Measurements from ENCODE around the gene UVSSA.
"Not testable (repeated sequence)": the region's sequence is repeated elsewhere in the genome, so short reads cannot be mapped to it uniquely, and the experiment has no call there.

Gene UVSSA

GRCh38 chr4:1378559-1379231, 31.7 kb downstream of the UVSSA start:
- no peak for DNase-seq

- DNase-seq = no peak
Measured at GRCh38 chr4:1379351-1379781, 32.4 kb downstream of the UVSSA start.

DNA sequence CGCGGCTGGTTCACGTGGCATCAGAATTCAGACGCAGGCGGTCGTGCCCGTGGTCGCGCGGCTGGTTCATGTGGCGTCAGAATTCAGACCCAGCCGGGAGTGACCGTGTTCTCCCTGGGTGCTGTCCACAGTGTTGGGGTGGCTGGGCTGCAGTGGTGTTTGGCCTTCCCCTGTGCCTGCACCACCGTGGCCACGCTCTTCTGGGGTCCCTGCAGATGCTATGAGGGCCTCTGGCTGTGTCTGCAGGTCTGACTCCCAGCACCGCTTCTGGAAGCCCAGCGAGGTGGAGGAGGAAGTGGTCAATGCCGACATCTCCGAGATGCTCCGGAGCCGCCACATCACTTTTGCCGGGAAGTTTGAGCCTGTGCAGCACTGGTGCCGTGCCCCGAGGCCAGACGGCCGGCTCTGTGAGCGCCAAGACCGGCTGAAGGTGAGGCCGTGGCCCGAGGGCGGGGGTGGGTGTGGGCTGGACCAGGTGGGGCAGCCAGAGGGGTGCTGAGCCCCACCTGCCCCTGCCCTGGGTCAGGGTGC, 32.9 kb downstream of the UVSSA start:
- no peak for DNase-seq

DNA sequence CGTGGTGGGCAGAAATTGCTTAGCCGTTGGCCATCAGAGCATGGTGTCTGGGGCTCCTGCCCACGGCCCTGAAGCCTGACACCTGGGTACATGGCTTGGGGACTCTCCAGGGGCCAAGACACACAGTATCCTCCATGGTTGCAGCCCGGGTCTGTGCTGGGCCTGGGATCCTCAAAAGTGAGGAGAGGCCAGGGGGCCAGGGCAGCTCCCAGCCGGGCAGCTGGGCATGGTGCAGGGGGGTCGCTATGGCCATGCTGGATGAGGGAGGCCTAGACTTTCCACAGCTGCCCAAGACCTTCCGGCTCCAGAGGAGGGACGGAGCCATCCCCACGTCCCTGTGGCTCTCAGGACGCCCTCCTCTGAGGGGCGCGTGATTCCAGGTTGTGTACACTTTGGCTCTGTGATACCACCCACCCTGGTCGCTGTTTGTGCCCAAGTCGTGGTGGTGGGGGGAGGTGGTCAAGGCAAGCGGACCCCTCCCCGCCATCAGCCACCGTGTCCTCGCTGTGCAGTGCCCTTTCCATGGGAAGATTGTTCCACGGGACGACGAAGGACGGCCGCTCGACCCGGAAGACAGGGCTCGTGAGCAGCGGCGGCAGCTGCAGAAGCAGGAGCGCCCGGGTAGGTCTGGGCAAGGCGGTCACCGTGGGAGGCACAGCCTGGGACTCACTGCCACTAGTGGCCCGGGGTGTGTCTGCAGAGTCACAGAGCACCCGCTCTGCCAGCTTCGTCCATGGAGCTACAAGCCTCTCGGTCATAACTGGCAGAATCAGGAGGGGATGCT, 33.6 kb downstream of the UVSSA start:
- DNase-seq = no peak

- DNase-seq = no peak
Measured at GRCh38 chr4:1381181-1381621, 34.2 kb downstream of the UVSSA start.

GRCh38 chr4:1381944-1382541, 35.0 kb downstream of the UVSSA start:
- no peak for DNase-seq

DNA sequence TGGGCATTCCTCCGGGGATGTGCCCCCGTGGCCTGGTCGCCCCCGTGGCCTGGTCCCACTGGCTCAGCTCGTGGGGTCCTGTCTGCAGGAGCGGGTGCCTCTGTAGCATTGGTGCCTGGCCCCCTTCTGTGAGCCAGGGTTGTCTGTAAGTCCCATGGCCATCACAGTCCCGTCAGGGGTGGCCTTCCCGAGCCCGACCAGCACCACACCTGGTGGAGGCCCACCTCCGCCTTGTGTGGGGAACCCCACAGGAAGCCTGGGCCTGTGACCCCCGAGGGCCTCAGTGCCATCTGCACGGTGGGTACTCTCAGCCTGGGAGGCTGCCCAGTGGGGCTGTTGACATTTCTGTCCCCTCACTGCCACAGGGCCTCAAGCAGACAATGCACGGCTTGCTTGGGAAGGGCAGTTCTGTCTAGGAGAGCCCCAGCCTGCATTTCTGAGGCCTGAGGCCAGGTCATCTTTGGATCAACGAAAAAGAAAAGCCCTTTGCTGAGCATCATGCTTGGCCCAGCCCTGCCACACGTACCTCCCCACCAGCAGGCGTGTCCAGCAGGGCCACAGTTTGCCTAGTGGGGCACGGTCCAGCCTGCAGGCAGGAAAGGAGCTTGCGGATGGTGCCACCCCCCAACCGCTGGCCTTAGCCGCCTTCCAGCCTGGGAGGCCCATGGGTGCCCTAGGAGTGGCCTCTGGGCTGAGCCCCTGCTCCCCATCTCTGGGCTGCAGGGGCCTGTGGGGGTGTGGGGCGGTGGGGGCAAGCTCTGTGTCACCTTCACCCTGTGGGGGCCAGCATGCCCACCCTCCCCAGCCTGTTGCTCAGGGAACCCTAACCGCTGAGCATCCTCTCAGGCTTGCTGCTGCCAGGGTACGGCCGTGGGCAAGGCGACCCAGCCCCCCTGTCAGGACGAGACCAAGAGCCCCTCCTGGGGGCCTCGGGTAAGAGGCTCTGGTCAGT, 36.0 kb downstream of the UVSSA start:
- no peak for DNase-seq

DNA sequence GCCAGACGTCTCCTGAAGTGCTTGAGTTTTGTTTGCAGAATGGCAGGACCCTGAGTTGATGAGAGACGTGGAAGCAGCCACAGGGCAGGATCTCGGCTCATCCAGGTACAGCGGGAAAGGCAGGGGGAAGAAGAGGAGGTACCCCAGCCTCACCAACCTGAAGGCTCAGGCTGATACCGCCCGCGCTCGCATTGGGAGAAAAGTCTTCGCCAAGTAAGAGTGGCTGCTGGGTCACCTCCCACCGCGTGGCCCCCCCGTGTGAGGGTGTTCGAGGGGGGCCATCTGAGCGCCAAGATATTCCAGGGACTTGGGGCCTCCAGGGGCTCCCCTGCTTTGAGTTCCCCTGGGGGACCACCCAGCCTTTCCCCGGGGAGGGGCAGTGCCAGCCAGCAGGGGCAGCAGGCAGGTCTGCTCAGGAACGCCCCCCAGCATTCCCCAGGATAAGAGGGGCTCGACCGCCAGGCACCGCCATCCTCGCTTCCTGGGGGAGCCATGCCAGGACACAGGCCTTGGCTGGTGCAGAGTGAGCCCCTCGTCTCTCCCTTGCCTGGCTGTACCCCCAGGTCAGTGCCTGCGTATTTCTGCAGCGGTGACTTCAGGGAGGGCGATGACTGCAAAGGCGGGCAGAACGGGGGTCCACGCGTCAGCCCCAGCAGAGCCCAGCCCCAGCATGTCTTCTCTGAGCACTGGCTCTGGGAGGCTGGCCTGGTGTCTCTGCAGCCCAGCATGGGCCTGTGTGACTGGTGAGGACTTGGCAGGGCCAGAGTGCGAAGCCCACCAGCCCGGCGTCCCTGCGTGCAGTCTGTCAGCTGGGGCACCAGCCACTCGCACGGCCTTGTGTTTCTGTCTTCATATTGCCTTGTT, 37.0 kb downstream of the UVSSA start:
- DNase-seq = no peak

GRCh38 chr4:1384675-1385372, 37.8 kb downstream of the UVSSA start:
- no peak for DNase-seq

DNA sequence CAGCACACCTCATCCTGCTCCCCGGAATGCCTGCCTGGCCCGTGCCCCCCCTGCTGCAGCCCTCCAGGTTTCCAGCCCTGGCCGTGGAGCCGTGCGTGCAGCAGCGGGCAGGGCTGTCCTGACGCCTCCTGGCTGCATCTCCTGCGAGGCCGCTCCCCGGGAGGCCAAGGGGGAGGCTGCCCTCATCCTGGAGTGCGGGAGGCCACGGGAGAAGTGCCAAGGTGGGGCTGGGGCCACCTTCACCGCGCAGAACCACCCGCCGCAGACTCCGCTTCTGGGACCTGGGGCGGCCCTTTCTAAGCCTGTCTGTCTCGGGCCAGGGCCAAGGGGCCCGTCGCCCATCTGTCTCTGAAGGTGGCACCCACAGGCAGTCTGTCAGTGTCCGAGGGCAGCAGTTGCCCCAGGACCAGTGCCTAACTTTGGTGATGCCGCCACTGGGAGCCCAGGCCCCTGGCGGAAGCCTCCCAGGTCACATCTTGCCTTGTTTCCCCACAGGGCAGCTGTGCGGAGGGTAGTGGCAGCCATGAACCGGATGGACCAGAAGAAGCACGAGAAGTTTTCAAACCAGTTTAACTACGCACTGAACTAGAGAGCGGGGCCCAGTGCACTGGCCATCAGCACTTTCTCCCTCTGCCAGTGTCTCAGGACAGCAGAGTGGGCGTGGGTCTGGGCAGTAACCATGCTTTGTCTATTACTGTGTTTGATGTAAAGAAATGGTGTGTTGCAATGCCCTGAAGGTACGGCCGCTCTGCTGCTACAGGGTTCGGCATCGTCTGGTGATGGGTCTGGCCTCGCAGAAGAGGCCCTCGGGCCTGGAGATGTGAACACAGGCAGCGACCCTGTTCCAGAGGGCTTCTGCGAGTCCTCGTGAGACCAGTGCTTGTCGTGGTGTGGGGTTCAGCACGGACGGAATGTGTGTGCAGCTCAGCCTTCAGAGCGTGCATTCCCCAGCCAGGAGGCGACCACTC, 38.6 kb downstream of the UVSSA start:
- DNase-seq = no peak

DNA sequence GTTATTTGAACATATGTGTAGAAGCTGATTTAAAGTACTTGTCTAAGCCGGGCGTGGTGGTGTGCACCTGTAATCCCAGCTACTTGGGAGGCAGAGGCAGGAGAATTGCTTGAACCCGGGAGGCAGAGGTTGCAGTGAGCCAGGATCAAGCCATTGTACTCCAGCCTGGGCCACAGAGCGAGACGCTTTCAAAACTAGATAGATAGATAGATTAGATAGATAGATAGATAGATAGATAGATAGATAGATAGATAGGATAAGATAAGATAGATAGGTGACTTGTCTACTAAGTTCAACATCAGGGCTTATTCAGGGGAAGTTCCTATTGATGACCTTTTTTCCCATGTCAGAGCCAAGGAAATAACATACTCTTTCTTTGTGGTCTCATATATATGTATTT, 46.4 kb downstream of the UVSSA start:
- not testable (repeated sequence) for DNase-seq

DNA sequence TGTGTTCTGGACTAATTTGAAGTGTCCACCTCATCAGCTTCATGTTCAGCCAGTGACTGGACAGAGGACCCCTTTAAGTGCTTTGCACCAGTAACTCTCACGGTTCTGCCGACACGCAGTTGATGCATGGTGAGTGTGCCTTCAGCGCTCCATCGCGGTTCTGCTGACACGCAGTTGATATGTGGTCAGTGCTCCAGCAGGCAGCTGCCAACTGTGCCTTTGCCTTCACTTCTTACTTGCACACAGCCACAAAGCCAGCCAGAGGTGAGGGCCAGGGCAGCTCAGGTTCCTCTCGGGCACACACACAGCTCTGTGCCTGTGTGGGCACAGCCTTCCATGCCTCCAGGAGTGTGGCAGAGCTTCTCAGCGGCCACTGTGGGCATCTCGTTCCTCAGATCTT, 46.9 kb downstream of the UVSSA start:
- DNase-seq = no peak

GRCh38 chr4:1394554-1395388, 47.8 kb downstream of the UVSSA start:
- DNase-seq = not testable (repeated sequence)

DNA sequence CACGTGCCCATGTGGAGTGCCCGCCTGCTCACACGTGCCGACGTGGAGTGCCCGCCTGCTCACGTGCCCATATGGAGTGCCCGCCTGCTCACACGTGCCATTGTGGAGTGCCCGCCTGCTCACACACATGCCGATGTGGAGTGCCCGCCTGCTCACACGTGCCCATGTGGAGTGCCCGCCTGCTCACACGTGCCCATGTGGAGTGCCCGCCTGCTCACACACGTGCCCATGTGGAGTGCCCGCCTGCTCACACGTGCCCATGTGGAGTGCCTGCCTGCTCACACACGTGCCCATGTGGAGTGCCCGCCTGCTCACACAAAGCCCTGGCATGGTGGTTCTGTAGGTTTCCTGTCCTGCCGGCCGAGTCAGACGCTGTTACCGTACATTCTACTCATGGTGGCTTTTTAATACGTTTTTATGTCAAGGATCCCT, 48.4 kb downstream of the UVSSA start:
- not testable (repeated sequence) for DNase-seq

DNA sequence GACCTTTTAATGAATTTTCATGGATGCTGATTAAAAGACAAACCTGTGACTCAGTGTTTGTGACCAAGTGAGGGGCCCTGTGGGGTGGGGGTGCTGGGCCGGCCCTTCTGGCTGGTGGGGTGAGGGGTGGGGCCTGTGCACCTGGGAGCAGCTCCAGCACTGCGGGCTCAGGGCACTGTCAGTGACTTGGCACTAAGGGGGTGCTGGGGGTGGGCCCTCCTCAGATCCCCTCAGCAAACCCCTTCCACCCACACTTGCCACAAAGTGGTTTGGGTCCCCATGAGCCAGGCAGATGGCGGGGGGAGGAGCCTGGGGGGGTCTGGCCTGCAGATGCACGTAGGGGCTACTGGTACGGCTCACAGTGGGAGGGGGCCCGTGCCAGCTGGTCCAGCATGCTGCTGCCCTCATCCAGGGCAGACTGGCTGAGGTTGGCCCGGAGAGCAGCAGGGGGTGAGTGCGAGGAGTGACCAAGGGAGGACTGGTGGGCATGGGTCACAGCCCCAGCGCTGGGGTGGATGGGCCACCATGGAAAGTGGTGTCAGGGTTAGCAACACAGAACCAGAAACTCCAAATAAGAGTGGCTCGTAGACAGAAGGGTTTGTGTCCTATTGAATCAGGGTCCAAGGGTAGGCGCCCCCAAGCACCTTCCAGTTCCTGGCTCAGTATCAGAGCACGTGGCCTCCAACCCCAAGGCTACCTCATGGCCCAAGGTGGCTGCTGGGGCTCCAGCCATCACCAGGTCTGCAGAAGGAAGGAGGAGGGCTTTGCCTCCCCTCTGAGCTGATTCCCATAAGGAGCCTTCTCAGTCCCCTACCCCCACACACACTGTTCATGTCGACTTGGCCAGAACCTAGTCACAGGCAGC, 49.2 kb downstream of the UVSSA start:
- no peak for DNase-seq

GRCh38 chr4:1396806-1397455, 49.9 kb downstream of the UVSSA start:
- DNase-seq = no peak

Data from stimulated activated CD4-positive, alpha-beta T cell treated with anti-CD3 and anti-CD28 coated beads, Interleukin-1b, Interleukin-23, amount 100 ng/mL, for 48 hours (primary cell).